ENCODE results near the gene HMGCS2.

- no peak for TF ChIP-seq REST (IDR thresholded peaks at IDR 0.05; ENCODE audit: low read depth, low read length)
- TF ChIP-seq POLR2AphosphoS5 (IDR thresholded peaks at IDR 0.05; ENCODE audit: low read depth, low read length): no peak
- no peak for TF ChIP-seq CTCF (IDR thresholded peaks at IDR 0.05)
- no peak for TF ChIP-seq USF1 (IDR thresholded peaks at IDR 0.05; ENCODE audit: borderline replicate concordance, low read depth)
- no peak for TF ChIP-seq USF2 (IDR thresholded peaks at IDR 0.05; ENCODE audit: borderline replicate concordance, low read depth, low read length)
Measured at GRCh38 chr1:119733754-119734153, 35.0 kb downstream of the HMGCS2 start.

Data from SK-N-SH (cell line).